ENCODE data around the gene ANKS1B.

- TF ChIP-seq CREB1 (IDR thresholded peaks at IDR 0.05; ENCODE audit: low read depth) (no peak), POLR2A (IDR thresholded peaks at IDR 0.05; ENCODE audit: low read depth, low read length) (no peak), CBFB (IDR thresholded peaks at IDR 0.05; ENCODE audit: low read depth) (no peak), EED (IDR thresholded peaks at IDR 0.05; ENCODE audit: low read depth) (no peak), IRF5 (IDR thresholded peaks at IDR 0.05; ENCODE audit: borderline replicate concordance) (no peak), NR2C2 (IDR thresholded peaks at IDR 0.05; ENCODE audit: borderline replicate concordance, control insufficient read depth, insufficient read length, low read depth) (no peak), EZH2 (IDR thresholded peaks at IDR 0.05; ENCODE audit: borderline replicate concordance, control insufficient read depth, low read depth, low read length) (no peak), PRDM15 (CRISPR knock-in tag; IDR thresholded peaks at IDR 0.05) (no peak), GABPA (IDR thresholded peaks at IDR 0.05; ENCODE audit: low read depth) (no peak), NKRF (conservative IDR thresholded peaks at IDR 0.05) (no peak), CBX5 (IDR thresholded peaks at IDR 0.05; ENCODE audit: low read depth) (no peak)
- TF ChIP-seq, protein P1, sequence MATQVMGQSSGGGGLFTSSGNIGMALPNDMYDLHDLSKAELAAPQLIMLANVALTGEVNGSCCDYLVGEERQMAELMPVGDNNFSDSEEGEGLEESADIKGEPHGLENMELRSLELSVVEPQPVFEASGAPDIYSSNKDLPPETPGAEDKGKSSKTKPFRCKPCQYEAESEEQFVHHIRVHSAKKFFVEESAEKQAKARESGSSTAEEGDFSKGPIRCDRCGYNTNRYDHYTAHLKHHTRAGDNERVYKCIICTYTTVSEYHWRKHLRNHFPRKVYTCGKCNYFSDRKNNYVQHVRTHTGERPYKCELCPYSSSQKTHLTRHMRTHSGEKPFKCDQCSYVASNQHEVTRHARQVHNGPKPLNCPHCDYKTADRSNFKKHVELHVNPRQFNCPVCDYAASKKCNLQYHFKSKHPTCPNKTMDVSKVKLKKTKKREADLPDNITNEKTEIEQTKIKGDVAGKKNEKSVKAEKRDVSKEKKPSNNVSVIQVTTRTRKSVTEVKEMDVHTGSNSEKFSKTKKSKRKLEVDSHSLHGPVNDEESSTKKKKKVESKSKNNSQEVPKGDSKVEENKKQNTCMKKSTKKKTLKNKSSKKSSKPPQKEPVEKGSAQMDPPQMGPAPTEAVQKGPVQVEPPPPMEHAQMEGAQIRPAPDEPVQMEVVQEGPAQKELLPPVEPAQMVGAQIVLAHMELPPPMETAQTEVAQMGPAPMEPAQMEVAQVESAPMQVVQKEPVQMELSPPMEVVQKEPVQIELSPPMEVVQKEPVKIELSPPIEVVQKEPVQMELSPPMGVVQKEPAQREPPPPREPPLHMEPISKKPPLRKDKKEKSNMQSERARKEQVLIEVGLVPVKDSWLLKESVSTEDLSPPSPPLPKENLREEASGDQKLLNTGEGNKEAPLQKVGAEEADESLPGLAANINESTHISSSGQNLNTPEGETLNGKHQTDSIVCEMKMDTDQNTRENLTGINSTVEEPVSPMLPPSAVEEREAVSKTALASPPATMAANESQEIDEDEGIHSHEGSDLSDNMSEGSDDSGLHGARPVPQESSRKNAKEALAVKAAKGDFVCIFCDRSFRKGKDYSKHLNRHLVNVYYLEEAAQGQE (IDR thresholded peaks at IDR 0.05; ENCODE audit: low read depth, low read length): no peak
- TF ChIP-seq, protein P2, sequence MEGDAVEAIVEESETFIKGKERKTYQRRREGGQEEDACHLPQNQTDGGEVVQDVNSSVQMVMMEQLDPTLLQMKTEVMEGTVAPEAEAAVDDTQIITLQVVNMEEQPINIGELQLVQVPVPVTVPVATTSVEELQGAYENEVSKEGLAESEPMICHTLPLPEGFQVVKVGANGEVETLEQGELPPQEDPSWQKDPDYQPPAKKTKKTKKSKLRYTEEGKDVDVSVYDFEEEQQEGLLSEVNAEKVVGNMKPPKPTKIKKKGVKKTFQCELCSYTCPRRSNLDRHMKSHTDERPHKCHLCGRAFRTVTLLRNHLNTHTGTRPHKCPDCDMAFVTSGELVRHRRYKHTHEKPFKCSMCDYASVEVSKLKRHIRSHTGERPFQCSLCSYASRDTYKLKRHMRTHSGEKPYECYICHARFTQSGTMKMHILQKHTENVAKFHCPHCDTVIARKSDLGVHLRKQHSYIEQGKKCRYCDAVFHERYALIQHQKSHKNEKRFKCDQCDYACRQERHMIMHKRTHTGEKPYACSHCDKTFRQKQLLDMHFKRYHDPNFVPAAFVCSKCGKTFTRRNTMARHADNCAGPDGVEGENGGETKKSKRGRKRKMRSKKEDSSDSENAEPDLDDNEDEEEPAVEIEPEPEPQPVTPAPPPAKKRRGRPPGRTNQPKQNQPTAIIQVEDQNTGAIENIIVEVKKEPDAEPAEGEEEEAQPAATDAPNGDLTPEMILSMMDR (IDR thresholded peaks at IDR 0.05 in 2 of 3, conservative IDR thresholded peaks at IDR 0.05 in 1 of 3; ENCODE audit: control insufficient read depth in 2 of 3, extremely low read depth in 1 of 3, insufficient read depth in 1 of 3, low read depth in 3 of 3, low read length in 3 of 3): no peak
Measured at GRCh38 chr12:99914206-99914605, 70.5 kb downstream of the ANKS1B start.
